ENCODE measurements around the gene GABARAP.

GRCh38 chr17:7282752-7283321 lies 40.6 kb upstream of the GABARAP start:
- no peak for TF ChIP-seq CTCF (CRISPR knock-in tag; IDR thresholded peaks at IDR 0.05)
- TF ChIP-seq PAX8 (CRISPR knock-in tag; IDR thresholded peaks at IDR 0.05; ENCODE audit: borderline replicate concordance), result no peak
- TF ChIP-seq ZSCAN21 (CRISPR knock-in tag; IDR thresholded peaks at IDR 0.05; ENCODE audit: borderline replicate concordance), result no peak
- TF ChIP-seq SMARCE1 (IDR thresholded peaks at IDR 0.05; ENCODE audit: borderline replicate concordance), result no peak
- no peak for TF ChIP-seq RFX5 (IDR thresholded peaks at IDR 0.05; ENCODE audit: low read depth, low read length)
- no peak for TF ChIP-seq ZNF839 (CRISPR knock-in tag; IDR thresholded peaks at IDR 0.05; ENCODE audit: borderline replicate concordance)
- TF ChIP-seq ZBTB33 (CRISPR knock-in tag; IDR thresholded peaks at IDR 0.05), result no peak
- no peak for TF ChIP-seq KDM5B (CRISPR knock-in tag; IDR thresholded peaks at IDR 0.05; ENCODE audit: borderline replicate concordance)
- TF ChIP-seq ZNF207 (IDR thresholded peaks at IDR 0.05; ENCODE audit: borderline replicate concordance), result no peak
- no peak for TF ChIP-seq ZNF329 (CRISPR knock-in tag; IDR thresholded peaks at IDR 0.05; ENCODE audit: low read depth)
- no peak for TF ChIP-seq ZBTB20 (CRISPR knock-in tag; IDR thresholded peaks at IDR 0.05; ENCODE audit: borderline replicate concordance, low read depth)
- TF ChIP-seq MXI1 (IDR thresholded peaks at IDR 0.05; ENCODE audit: borderline replicate concordance, low read depth, low read length), result peak; percentile 15; the same call in 1 of the 3 replicates
